Activated CD8-positive, alpha-beta T cell treated with anti-CD3 and anti-CD28 coated beads for 36 hours (primary cell): ENCODE measurements around the gene HELZ. TPM values are rescaled to one million over a fixed set of nuclear protein-coding genes. Genes with fewer than 3 reads are reported as not detected.

Experiments used
- ATAC-seq: fragments of 200-7000 bp; cut with Tn5 transposase; one replicate; pipeline ENCODE4 v1.10.0; 2021; ENCODE audit warnings: mild to moderate bottlenecking, moderate library complexity
- CTCF ChIA-PET: fragments of 350-600 bp; sonication (Branson Sonifier 250); formaldehyde crosslinking; loops from one replicate; lab custom pipeline; 2021; ENCODE audit warnings: antibody characterized with exemption; lab: Charles Lee
- POLR2A ChIA-PET: fragments of 350-600 bp; sonication (Branson Sonifier 250); formaldehyde crosslinking; loops from one replicate; lab custom pipeline; 2021; ENCODE audit warnings: antibody characterized with exemption; lab: Charles Lee
- DNase-seq: peaks from one replicate; pipeline ENCODE4 v3.0.0-alpha.2; 2020
- H3K27ac Mint-ChIP-seq: one replicate; pipeline ENCODE4 v1.8.0; 2021; ENCODE audit warnings: mild to moderate bottlenecking, mixed read lengths
- H3K27me3 Mint-ChIP-seq: one replicate; pipeline ENCODE4 v1.8.0; 2021; ENCODE audit warnings: mixed read lengths
- H3K36me3 Mint-ChIP-seq: one replicate; pipeline ENCODE4 v1.8.0; 2021; ENCODE audit warnings: low read depth, mixed read lengths
- H3K4me1 Mint-ChIP-seq: one replicate; pipeline ENCODE4 v1.8.0; 2021; ENCODE audit warnings: low read depth, mixed read lengths
- H3K4me3 Mint-ChIP-seq: one replicate; pipeline ENCODE4 v1.8.0; 2021; ENCODE audit warnings: mild to moderate bottlenecking, moderate library complexity, mixed read lengths
- H3K9me3 Mint-ChIP-seq: one replicate; pipeline ENCODE4 v1.8.0; 2021; ENCODE audit warnings: mixed read lengths
- intact Hi-C: fragments of 100-400 bp; cut with micrococcal nuclease; formaldehyde crosslinking; loops from one replicate; pipeline ENCODE4 v1.10.0; 2022
- total RNA-seq, 2 experiments: library from RNA; stranded (reverse); gene quantifications; one replicate each; pipeline ENCODE4 v1.2.3, GENCODE V29; 2021
- TF ChIP-seq, protein P1 (sequence below): fragments of 200-600 bp; IDR thresholded peaks from one replicate; pipeline ENCODE4 v1.8.0; 2022; ENCODE audit warnings: antibody characterized with exemption, mild to moderate bottlenecking

Gene HELZ
- total RNA-seq, 2 experiments from 2014 or later: 74.4 to 74.9 TPM

- intact Hi-C loops: no loop called here
- H3K27ac Mint-ChIP-seq: no peak overlapping the region
Observed at GRCh38 chr17:67074781-67075180, 170.2 kb downstream of the HELZ start.

DNA sequence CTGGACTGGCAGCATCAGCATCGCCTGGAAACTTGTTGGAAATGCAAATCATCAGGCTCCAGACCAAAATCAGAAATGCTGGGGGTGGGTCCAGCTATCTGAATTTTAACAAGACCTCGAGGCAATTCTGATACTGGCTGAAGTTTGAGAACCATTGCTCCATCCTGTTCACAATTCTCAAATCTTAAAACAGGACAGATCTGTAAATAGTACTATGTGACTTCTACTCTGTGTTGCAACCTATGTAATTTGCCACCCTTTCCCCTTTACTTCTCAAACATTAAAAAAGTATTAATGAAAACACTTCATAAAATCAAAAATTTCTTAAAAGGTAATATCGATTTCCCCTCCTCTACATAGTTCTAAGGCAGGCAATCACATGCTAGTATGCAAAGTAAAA lies 172.1 kb downstream of the HELZ start:
- TF ChIP-seq, protein P1, sequence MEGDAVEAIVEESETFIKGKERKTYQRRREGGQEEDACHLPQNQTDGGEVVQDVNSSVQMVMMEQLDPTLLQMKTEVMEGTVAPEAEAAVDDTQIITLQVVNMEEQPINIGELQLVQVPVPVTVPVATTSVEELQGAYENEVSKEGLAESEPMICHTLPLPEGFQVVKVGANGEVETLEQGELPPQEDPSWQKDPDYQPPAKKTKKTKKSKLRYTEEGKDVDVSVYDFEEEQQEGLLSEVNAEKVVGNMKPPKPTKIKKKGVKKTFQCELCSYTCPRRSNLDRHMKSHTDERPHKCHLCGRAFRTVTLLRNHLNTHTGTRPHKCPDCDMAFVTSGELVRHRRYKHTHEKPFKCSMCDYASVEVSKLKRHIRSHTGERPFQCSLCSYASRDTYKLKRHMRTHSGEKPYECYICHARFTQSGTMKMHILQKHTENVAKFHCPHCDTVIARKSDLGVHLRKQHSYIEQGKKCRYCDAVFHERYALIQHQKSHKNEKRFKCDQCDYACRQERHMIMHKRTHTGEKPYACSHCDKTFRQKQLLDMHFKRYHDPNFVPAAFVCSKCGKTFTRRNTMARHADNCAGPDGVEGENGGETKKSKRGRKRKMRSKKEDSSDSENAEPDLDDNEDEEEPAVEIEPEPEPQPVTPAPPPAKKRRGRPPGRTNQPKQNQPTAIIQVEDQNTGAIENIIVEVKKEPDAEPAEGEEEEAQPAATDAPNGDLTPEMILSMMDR: no peak
- ATAC-seq (no peak), DNase-seq (no peak)
- Mint-ChIP-seq H3K27ac (no peak overlapping the region), H3K27me3 (no peaks in the 10 kb centered on the region), H3K4me3 (no peak overlapping the region), H3K9me3 (no peaks in the 10 kb centered on the region), H3K4me1 (no peaks in the 10 kb centered on the region), H3K36me3 (peaks cover 9% of the 10 kb centered on the region)
- intact Hi-C loops: no loop called here
- ChIA-PET CTCF (no interaction called here), POLR2A (interaction anchor here (0.8 kb wide), 1 partner anchor 114 kb away, joined by 3 read pairs; no protein-coding TSS in a partner anchor)

More at GRCh38 chr17:67074781-67075180, 170.2 kb downstream of the HELZ start:
- Mint-ChIP-seq H3K4me1 (no peaks in the 10 kb centered on the region), H3K4me3 (no peak overlapping the region), H3K27me3 (no peaks in the 10 kb centered on the region), H3K36me3 (peaks cover 13% of the 10 kb centered on the region), H3K9me3 (no peaks in the 10 kb centered on the region)
- POLR2A ChIA-PET: no interaction called here
- TF ChIP-seq, protein P1: no peak
- no peak for ATAC-seq
- DNase-seq: no peak
- CTCF ChIA-PET: no interaction called here

- CTCF ChIA-PET: interaction anchor here (0.7 kb wide), 1 partner anchor 10 kb away, joined by 4 read pairs; no protein-coding TSS in a partner anchor
Observed at GRCh38 chr17:67071595-67071994, 173.4 kb downstream of the HELZ start.

GRCh38 chr17:67069603-67070136 lies 175.3 kb downstream of the HELZ start:
- Mint-ChIP-seq H3K36me3 (peaks cover 6% of the 10 kb centered on the region), H3K9me3 (no peaks in the 10 kb centered on the region), H3K27me3 (no peaks in the 10 kb centered on the region), H3K4me3 (no peak overlapping the region), H3K27ac (no peak overlapping the region), H3K4me1 (no peaks in the 10 kb centered on the region)
- POLR2A ChIA-PET: no interaction called here
- TF ChIP-seq, protein P1: no peak
- no peak for DNase-seq
- intact Hi-C loops: no loop called here
- CTCF ChIA-PET: no interaction called here
- no peak for ATAC-seq

More at GRCh38 chr17:67071595-67071994, 173.4 kb downstream of the HELZ start:
- H3K4me1 Mint-ChIP-seq: no peaks in the 10 kb centered on the region
- DNase-seq (no peak), ATAC-seq (no peak)
- H3K36me3 Mint-ChIP-seq: peaks cover 9% of the 10 kb centered on the region
- intact Hi-C loops: no loop called here
- no peak overlapping the region for H3K27ac Mint-ChIP-seq
- POLR2A ChIA-PET: no interaction called here
- TF ChIP-seq, protein P1: no peak
- no peaks in the 10 kb centered on the region for H3K27me3 Mint-ChIP-seq
- no peak overlapping the region for H3K4me3 Mint-ChIP-seq
- H3K9me3 Mint-ChIP-seq: no peaks in the 10 kb centered on the region

DNA sequence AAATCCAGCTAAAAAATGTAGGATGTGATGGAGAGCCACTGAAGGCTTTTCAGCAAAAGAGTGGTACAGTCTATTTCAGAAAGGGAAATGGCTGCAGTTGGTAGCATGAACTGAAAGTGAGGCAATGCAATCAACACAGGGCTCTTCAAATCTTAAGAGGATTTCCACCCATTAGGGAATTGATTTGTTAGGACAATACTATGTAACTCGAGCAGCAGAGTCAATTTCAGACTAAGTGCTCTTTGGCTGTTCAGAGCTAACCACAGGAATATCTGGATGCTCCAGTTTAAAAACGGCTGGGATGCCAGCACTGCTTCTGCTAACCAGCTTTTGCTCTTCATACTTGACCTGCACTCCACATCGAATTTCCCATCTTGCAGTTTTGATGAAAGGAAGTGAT lies 176.0 kb downstream of the HELZ start:
- no peak overlapping the region for H3K27ac Mint-ChIP-seq
- H3K36me3 Mint-ChIP-seq: peaks cover 6% of the 10 kb centered on the region
- no peaks in the 10 kb centered on the region for H3K9me3 Mint-ChIP-seq
- H3K27me3 Mint-ChIP-seq: no peaks in the 10 kb centered on the region
- TF ChIP-seq, protein P1: no peak
- H3K4me1 Mint-ChIP-seq: no peaks in the 10 kb centered on the region
- no peak for DNase-seq
- ChIA-PET CTCF (no interaction called here), POLR2A (interaction anchor here (1.0 kb wide), 1 partner anchor 13 kb away, joined by 4 read pairs; no protein-coding TSS in a partner anchor)
- H3K4me3 Mint-ChIP-seq: no peak overlapping the region
- no peak for ATAC-seq
- intact Hi-C loops: no loop called here
